LNCAP (cell line): ENCODE measurements around the gene BCR.

ENCODE experiments used
- CTCF ChIP-seq: fragments of 450-650 bp; IDR thresholded peaks from 2 replicates; pipeline ENCODE4 v1.5.1; 2017; ENCODE audit warnings: mild to moderate bottlenecking

BCR gene

GRCh38 chr22:23245045-23245798 is 64.9 kb downstream of the BCR start:
- TF ChIP-seq CTCF, result no peak

GRCh38 chr22:23245799-23246136 is 65.5 kb downstream of the BCR start:
- no peak for TF ChIP-seq CTCF

- TF ChIP-seq CTCF, result no peak
Measured at GRCh38 chr22:23246982-23247766, 66.9 kb downstream of the BCR start.

GRCh38 chr22:23248583-23248982 is 68.3 kb downstream of the BCR start:
- no peak for TF ChIP-seq CTCF

- no peak for TF ChIP-seq CTCF
Measured at GRCh38 chr22:23250056-23250784, 69.9 kb downstream of the BCR start.

- TF ChIP-seq CTCF, result no peak
Measured at GRCh38 chr22:23250785-23251363, 70.6 kb downstream of the BCR start.

- no peak for TF ChIP-seq CTCF
Measured at GRCh38 chr22:23251445-23252093, 71.3 kb downstream of the BCR start.
